ENCODE data around the gene PTCH1.
A peak's percentile ranks its signal among the peaks of the same experiment; 100 is the strongest.

Gene PTCH1

DNA sequence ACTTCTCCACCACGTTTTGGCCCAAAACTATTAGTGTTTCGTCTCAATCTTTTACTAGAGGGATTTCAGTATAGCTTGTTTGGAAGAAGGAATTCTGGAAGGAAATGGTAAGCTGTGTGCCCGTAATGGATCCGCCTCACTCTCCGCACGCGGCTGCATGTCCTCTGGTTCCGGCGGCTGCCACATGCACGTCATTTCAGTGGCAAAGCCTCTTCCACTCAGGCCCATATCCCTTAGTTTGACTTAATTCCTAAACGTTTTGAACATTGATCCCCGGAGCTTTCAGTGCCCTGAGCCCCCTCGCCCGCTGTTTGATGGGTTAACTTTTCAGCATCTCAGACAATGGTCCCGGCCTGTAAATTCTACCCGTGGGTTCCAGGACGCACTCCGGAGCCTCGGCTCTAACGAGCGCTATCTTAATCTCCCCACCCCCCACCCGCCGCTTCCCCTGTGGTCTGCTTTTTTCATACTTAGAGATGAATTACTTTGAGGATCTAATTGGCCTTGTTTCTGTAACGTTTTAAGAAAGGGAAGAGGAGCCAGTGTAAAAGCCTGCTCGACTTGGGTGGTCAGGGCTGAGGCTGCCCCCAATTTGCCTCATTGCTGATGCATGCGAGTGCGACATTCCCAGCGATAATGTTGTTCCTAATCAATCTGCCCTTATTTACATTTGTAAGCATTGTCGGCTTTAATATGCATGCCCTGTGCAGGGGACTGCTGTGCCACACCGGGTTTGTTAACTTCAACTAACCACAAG lies 4.6 kb downstream of the PTCH1 start:
- DNase-seq = peak in 1 of 14 donors; percentile 36

DNA sequence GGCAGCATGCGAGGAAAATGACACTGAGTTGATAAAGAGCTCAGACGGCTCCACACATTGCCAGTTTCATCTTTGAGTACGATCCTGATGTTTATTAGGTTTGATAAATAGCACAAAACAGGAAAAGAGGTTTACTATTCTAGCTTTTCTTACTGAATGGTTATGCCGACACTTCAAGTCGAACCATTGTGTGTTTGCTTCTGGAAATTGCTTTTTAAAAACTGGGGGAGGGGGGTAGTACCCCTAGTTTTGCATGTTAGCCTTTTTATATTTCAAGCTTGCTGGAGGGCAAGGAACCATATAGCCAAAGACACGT lies 5.2 kb downstream of the PTCH1 start:
- no peak for DNase-seq

DNA sequence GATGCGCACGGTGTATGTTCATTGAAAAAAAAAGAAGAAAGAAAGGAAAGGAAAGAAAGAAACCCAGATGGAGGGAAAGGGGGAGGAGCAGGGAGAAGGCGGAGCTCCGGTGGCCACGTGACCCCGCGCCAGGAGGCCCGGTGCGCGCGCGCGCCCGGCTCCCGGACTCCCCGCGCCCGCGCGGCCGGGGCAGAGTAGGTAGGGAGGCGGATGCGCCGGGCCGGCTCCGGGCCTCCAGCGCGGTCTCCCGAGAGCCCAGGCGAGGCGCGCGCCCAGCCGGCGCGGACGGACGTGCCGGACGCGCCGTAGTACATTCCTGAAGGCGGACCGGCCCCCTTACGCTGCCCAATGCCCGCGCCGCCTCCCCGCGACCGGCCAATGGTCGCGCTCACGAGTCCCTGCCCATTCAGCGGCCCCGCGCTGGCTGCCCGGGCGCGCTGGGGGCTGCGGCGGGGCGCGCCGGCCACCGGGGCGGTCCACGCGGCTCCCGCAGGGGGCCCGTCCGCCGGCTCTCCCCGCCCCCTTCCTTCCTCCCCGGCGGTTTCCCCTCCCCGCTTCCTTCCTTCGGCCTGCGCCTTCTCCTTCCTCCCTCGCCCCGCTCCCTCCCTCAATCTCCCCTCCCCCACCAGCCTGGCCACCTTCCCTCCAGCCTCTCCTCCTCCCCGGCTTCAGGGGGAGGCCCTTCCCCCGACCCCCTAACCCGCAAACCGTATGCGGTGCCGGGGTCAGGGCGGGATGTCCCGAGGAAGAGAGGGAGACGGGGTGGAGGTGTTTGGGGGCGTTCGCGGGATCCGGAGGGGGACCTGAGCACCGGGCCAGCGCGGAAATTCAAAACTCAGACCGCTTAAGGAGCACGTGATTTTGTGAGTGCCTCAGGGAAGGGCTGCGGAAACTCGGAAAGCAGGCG lies 5.8 kb downstream of the PTCH1 start:
- DNase-seq = peak; percentile 31 to 95 (median 81)

DNA sequence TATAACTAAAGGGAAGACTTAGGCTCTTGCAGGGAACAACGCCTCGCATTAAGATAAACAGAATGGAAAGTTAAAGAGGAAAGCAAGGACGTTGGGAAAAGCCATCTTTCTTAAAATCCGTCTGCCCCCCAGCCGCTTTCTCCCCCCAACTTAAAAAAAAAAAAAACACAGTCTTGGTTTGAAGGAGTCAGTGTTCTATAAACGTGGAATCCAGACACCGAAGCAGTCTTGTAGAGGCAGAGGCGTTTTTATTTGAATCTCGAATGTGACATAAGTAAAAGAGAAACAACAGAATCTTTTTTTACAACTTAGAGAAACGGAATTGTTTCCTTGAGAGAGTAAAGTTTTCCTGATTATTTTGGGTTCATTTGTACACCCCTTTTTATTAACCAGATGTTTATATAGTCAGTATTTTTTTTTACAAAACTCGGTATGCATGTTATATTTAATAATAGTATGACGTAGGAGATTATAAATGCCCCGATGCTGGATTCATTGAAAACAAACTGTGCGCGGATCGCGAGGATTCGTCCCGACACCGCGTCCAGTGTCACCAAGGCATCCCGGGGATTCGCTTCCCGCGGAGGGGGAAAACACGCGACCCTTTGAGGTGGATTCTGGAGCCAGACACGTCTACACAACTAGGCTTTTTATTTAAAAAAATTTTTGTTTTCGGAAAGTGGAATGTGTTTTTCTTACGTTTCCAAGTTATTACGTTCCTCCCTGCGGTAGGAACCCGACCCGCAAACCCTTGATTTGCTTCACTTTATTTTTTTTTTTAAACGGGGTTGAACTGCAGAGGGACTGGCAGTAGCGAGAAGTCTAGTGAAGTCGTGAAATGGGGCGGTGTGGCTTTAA lies 6.7 kb downstream of the PTCH1 start:
- DNase-seq = peak in 2 of 14 donors; percentile 37 to 63

DNA sequence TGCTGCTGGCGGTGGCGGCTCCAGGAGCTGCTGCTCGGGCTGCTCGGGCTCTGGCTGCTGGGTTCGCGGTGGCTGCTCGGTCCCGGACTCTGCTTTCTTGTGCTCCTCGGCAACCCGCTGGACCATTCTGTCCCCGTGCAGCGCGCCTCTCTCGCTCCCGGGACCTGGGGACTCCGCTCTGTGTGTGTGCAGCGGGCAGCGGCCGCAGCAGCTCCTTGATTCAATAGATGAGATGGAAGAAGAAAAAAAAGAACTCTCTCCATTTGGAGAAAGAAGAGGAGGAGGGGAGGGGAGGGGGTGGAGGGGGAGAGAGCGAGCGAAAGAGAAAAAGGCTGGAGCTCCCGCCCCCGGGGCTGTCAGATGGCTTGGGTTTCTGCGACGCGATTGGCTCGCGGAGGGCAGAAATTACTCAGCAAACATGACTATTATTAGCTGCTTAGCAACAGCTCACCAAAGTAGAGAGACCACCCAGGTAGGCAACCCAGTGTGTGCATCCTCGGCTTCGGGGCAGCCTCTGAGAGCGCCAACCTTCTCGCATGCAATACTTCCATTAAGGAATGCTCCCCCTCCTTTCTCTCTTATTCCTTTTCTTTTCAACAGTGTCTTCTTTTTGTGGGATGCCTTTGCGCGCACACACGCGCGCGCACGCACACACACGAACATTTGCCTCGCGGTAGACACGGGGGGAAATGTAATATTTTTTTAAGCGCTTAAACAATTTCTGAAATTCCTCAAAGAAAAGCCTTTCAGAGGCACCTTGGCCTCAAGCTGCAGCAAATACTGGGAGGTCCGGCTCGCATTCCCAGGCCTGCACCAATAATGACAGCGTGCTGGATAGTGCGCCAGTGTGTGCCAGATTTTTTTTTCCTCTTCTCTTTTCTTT lies 7.6 kb downstream of the PTCH1 start:
- DNase-seq = peak; percentile 43 to 97 (median 84)

DNA sequence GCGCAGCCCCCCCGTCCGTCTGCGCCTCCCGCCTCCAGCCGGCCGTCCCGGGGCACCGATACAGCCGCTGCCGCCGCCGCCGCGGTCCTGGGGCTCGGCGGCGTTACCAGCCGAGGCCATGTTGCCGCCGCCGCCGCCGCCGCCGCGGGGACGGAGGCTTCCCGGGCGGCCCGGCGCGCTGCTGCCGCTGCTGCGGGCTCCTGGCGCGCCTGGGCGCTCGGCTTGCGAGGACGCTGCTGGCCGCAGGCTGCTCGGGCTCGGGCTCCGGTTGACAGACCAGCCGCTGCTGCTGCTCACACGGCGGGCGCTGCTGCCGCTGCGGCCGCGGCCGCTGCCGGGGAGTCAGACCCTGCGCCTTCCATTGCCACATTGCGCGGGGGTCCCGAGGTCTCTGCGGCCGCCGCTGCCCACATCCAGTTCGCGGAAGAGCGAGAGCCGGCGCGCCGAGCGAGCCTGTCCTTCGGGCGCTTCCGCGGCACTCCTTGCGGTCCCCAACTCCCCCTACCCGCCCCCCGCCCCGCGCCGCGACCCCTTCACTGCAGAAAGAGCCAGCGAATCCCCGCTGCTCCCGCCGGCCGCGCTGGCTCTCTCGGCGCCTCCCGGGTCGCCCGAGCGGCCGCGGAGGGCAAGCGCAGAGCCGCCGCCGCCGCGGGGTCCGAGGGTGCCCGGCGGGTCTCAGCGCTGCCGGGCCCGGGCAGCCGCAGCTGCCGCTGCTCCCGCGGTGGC lies 8.4 kb downstream of the PTCH1 start:
- peak in 1 of 14 donors; percentile 49 for DNase-seq

DNA sequence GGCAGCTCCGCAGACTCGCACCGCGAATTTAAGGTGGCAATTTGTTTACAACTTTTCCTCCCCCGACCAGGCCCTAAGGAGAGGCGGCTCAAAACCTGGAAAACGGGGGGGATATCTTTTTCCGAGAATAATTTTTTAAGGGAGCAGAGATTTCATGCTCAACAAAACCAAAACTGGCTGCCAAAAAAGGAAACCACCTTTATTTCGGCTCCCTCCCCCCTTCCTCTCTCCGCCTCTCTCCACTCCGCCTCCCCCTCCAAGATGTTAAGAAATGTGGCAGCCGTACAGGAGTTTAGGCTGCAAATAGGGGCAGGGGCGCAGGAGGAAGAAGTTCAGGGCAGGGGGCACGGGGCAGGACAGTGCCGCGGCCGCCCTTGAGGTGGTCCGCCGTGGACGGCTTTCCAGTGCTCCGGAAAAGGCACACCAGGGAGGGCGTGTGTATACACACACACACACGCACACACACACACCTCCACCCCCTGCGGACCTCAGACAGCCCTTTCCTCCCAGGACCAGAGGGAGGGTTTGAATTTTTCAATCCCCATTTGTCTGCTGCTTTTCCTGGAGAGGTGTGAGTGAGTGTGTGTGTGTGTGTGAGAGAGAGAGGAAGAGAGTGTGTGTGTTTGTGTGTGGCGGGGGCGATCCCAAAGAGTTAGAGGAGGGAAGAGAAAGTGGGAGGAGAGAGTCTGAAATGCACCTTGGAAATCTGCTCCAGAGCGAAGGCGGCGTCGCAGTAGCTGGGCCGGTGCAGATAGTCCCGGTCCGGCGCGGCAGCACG lies 9.1 kb downstream of the PTCH1 start:
- peak in 11 of 14 donors; percentile 69 to 88 (median 80) for DNase-seq

DNA sequence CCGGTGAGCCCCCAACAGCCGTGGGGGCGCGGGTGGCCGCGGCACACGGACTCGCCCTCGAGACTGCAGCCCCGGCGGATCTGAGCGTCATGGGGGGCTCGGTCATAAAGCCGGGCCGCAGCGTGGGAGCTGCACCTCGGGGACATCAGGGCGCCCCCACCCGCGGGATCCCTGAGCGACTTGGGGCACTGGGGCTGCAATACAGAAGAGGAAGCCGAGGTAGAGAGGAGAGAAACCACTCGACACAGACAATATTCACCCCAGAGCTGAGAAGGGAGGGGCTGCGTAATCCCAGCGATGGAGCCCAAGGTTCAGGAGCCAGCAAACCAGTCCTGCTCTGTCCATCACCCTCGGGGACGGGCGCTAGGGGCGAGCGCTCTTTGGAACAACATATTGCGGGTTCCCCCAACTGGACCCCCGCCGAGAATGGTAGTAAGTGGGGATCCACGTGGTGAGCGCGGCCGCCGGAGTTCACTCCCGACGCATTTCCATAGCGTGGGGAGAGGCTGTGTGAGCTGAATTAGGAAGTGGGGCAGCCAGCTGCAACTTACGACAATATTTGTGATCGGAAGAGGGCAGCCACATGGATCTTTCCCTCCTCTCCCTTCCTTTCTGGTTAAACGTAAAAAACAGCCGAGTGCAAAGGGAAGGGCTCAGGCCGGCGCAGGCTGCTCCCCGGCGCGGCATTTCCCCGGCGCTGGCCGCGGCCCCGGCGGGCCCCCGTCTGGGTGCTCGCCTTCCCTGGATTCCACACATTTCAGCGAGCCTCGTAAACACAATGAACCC lies 9.9 kb downstream of the PTCH1 start:
- peak in 13 of 14 donors; percentile 43 to 86 (median 72) for DNase-seq

DNA sequence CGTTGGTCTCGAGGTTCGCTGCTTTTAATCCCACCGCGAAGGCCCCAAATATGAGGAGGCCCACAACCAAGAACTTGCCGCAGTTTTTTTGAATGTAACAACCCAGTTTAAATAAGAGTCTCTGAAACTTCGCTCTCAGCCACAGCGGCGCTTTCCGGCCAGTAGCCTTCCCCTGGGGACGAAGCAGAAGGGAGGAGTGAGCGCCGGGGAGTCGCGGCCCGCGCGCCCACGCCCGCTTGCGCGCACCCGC lies 10.4 kb downstream of the PTCH1 start:
- DNase-seq = peak in 2 of 14 donors; percentile 65 to 73

DNA sequence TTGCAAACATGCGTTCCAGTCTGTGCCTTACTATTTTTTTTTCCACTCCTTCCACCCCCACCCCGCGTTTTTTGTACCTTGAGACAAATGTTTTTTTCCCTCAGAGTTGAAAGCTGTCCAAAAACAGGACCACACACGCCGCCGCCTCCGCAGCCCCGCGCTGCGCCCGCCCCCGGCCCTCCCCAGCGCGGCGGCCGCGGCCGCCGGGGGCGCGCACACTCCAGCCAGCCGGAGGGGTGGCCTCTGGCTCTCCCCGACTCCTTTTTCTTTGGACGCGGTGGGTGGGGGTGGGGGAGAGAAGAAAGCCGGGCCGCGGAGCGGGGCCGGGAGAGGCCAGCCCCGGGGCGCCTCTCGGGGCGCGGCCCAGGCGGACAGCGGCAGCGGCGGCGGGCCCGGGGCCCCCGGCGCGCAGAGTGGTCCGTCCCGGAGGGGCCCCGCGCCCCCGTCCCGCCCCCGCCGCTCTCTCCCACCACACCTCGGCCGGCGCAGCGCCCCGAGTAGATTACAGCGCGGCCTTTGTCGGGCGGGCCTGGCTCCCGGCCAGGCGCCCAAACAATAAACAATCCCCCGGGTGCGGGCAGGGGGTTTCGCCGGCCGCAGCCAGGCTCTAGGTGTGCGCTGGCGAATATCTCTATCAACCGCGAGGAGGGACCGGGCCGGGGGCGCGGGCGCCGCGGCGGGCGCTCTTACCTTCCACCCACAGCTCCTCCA lies 10.9 kb downstream of the PTCH1 start:
- peak in 10 of 14 donors; percentile 31 to 87 (median 67) for DNase-seq

DNA sequence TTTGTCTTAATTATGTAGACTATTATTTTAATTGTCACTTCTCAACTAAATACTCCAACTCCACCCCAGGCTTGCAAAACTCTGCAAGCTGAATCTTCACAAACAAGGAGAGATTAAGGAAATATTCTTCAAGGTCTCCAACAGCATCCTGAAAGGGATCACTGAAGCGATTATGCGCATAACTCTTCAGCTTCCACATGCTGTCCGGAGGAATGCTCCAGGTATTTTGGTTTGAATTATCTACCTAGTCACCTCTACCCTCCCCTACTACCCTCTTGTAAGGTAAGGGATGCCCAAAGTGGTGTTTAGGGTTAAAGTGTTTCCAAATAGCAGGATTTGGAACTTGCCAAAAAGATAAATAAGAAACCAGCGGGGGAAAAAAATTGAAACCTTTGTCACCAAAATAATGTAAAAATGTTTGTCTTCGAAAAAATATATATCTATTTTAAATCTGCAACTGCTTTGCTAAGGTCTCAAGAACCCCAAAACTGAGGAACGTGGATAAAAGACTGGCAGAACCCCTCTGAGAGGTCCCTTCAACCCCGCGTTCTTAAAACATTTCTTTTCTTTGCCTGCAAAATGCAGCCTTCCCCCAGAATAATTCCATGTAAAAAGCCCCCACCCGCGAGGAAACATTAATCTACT lies 11.6 kb downstream of the PTCH1 start:
- DNase-seq = no peak

DNA sequence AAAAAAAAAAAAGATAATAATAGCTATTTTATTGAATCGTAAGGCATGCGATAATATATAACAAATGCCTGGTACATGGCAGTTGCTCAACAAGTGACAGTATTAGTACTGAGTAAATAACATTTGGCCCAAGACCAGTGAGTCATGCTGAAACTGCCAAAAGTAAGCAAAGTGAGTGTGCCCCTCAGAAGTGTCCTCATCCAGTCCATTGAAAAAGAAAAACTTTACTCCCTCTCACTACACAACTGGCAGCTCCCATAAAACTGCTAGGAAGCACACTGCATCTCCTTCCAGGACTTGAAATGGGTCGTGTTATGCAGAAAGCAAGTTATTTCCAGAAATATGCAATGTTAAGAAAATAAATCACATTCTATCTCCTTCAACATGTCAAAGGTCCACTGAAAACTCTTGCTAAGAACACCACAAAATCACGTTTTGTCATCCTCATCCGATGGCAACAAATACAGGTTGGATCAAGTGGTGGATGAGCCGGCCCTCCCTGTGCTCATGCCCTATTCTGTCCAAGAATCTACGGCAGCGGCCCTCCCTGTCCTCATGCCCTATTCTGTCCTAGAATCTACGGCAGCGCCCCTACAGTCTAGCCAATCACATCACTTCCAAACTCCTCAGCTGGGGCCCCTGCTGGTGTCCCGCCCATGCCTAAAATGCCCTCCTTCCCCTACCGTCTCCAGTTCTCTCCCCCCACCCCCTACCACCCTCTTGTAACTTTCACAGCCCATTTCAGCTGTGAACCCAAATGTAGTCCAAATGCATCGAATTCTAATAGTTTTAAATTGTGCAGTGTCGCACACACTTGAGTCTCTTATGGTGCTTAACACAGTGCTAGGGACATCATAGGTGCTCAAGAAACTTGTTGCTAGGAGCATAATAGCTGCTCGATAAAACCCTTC lies 12.5 kb downstream of the PTCH1 start:
- DNase-seq = peak in 3 of 14 donors; percentile 19 to 75 (median 26)

DNA sequence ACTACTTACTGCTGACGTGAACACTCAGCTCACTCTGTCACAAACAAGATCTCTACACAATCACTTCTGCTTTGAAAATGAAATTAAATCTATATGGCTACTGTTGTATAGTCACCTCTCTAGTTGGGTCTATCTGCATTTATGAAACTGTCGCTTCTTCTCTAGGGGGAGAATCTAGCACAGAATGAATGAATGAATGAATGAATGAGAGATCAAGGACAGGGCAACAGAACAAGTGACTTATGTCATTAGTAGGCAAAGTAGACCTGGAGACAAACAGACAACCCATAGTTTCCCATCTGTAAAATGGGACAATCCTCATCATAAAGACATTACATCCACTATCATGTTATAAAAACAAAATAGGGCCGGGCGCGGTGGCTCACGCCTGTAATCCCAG lies 13.4 kb downstream of the PTCH1 start:
- DNase-seq = no peak

DNA sequence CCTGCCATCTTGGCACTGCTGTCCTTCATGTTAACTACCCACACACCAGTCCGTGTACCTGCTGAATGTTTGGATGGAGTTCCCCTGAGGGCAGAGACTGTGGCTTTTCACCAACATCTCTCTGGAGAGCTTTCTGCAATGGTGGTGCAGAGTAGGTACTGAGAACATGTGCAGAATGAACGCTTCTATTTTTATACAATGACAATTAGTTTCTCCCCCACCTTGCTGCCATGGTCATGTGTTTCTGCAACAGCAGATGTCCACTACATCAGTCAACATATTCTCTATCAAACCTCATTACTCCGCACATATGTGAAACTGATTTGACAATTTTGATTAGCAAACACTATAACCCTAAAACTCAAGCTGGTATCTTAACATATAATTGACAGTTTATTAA lies 14.5 kb downstream of the PTCH1 start:
- DNase-seq = peak in 1 of 14 donors; percentile 62

DNA sequence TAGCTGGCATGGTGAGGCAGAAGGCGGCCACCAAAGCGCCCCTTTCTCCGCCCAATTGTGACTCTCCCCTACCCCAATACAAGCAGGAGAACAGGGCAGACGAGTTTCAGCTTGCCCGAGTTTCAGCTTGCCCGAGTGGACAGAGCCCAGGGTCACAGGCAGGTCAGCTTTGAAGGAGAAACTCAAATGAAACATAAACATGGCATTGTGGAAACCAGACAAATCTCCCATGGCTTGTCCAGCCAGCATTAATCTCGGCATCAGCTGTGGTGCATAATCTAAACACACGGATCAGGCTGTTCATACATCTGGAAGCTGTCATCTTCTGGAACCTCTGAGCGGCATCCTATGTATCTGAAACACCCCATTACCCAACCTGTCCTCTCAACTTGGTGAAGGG lies 16.9 kb downstream of the PTCH1 start:
- no peak for DNase-seq

DNA sequence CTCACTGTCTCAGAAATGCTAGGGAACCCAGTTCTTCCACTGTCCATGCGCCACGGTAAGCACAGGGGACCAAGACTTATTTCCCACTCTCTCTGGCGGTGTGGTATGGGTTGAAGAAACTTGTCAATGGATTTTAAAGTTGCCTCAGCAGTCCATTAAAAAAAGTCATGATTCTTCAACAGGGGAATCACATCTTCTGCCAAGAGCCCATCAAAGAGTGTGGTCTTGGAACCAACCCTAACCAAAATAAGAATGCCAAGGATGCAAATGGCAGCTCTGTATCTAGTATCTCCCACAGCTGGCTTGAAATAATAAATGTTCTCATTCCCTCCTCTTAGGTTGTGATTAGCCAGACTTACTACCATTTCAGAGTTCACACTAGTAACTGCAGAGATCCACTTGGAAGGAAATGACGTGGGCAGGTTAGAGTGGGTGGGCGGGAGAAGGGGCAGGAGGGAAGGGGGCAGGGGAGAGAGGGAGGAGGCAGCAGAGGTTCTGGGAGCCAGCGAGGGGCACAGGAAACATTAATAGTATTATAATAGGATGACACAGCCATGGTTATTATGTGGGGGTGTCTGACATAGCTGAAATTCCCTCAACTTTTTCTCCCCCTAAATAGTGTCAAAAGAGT lies 17.6 kb downstream of the PTCH1 start:
- DNase-seq = no peak

DNA sequence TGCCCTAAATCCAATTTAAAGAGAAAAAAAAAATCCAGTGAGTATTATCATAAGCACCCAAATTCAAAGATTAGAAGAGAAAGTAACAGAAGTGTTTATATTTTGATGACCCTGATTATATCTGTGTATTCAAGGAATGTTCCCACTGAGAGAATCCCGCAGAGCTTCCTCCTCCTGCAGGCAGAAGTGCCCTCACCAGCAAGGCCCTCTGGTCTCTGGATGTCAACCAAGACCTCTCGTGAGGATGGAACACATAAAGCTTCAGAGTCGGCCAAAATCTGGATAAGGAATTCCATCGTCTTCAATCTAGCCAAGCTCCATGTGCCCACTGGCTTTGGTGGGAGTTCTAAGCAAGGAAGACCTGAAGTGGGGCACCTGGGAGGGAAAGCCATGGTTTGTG lies 18.1 kb downstream of the PTCH1 start:
- DNase-seq = peak in 1 of 14 donors; percentile 19

All from C1 segment of cervical spinal cord (tissue), 14 donors.